Activated B cell treated with CpG ODN at 0.5 μM for 24 hours (primary cell): ENCODE measurements around the gene GPR82. TPM values are rescaled to one million over a fixed set of nuclear protein-coding genes. Genes with fewer than 3 reads are reported as not detected.

Experiments
- ATAC-seq: fragments of 200-7000 bp; cut with Tn5 transposase; one replicate; pipeline ENCODE4 v1.10.0; 2021; ENCODE audit warnings: low read depth, mild to moderate bottlenecking, moderate library complexity
- CTCF ChIA-PET: fragments of 350-600 bp; sonication (Branson Sonifier 250); formaldehyde crosslinking; loops from one replicate; lab custom pipeline; 2021; ENCODE audit warnings: antibody characterized with exemption; lab: Charles Lee
- POLR2A ChIA-PET: fragments of 350-600 bp; sonication (Branson Sonifier 250); formaldehyde crosslinking; loops from one replicate; lab custom pipeline; 2021; ENCODE audit warnings: antibody characterized with exemption; lab: Charles Lee
- DNase-seq: peaks from one replicate; pipeline ENCODE4 v3.0.0; 2022
- H3K27ac Mint-ChIP-seq: one replicate; pipeline ENCODE4 v1.8.0; 2020; ENCODE audit warnings: mixed read lengths
- H3K27me3 Mint-ChIP-seq: one replicate; pipeline ENCODE4 v1.8.0; 2021; ENCODE audit warnings: mixed read lengths
- H3K36me3 Mint-ChIP-seq: one replicate; pipeline ENCODE4 v1.8.0; 2021; ENCODE audit warnings: low read depth, mixed read lengths
- H3K4me1 Mint-ChIP-seq: one replicate; pipeline ENCODE4 v1.8.0; 2021; ENCODE audit warnings: mixed read lengths
- H3K4me3 Mint-ChIP-seq: one replicate; pipeline ENCODE4 v1.8.0; 2020; ENCODE audit warnings: mild to moderate bottlenecking, mixed read lengths
- H3K9me3 Mint-ChIP-seq: one replicate; pipeline ENCODE4 v1.8.0; 2020; ENCODE audit warnings: mixed read lengths
- CTCF ChIP-seq: fragments of 200-600 bp; IDR thresholded peaks from one replicate; pipeline ENCODE4 v1.8.0; 2022; ENCODE audit warnings: antibody characterized with exemption, mild to moderate bottlenecking
- intact Hi-C: fragments of 100-400 bp; cut with micrococcal nuclease; formaldehyde crosslinking; loops from one replicate; pipeline ENCODE4 v1.15.1; 2024
- total RNA-seq: library from RNA; stranded (reverse); gene quantifications from 2 replicates; pipeline ENCODE4 v1.2.3, GENCODE V29; 2022

Gene GPR82
- total RNA-seq, 1 donor from 2014 or later: 0.35 TPM

GRCh38 chrX:41758401-41758800, 34.4 kb downstream of the GPR82 start:
- ChIA-PET CTCF (interaction anchor here (1.0 to 3.6 kb wide), 4 partner anchors 200 to 578 kb away, joined by 3 to 32 read pairs (median 11); no protein-coding TSS in a partner anchor), POLR2A (no interaction called here)
- peaks cover 1% of the 10 kb centered on the region for H3K4me1 Mint-ChIP-seq
- no peak for ATAC-seq
- H3K27ac Mint-ChIP-seq: no peak overlapping the region
- no peak overlapping the region for H3K4me3 Mint-ChIP-seq
- DNase-seq: no peak
- peaks cover 2% of the 10 kb centered on the region for H3K36me3 Mint-ChIP-seq
- no peaks in the 10 kb centered on the region for H3K27me3 Mint-ChIP-seq
- TF ChIP-seq CTCF: no peak
- intact Hi-C loops: loop anchor here (2.0 kb wide), 2 partner anchors 24 to 482 kb away; no protein-coding TSS in a partner anchor
- no peaks in the 10 kb centered on the region for H3K9me3 Mint-ChIP-seq

- intact Hi-C loops: loop anchor here (1.0 to 5.0 kb wide), 4 partner anchors 25 to 578 kb away; no protein-coding TSS in a partner anchor
- no peak overlapping the region for H3K27ac Mint-ChIP-seq
These were observed 35.8 kb downstream of the GPR82 start for GRCh38 chrX:41759817-41760216.

GRCh38 chrX:41761169-41761568, 37.2 kb downstream of the GPR82 start:
- no peak for TF ChIP-seq CTCF
- H3K27me3 Mint-ChIP-seq: no peaks in the 10 kb centered on the region
- intact Hi-C loops: loop anchor here (5.0 kb wide), 1 partner anchor 579 kb away; no protein-coding TSS in a partner anchor
- no peak overlapping the region for H3K27ac Mint-ChIP-seq
- H3K9me3 Mint-ChIP-seq: no peaks in the 10 kb centered on the region
- no peak overlapping the region for H3K4me3 Mint-ChIP-seq
- H3K36me3 Mint-ChIP-seq: no peaks in the 10 kb centered on the region
- DNase-seq (no peak), ATAC-seq (no peak)
- H3K4me1 Mint-ChIP-seq: no peaks in the 10 kb centered on the region
- ChIA-PET POLR2A (no interaction called here), CTCF (interaction anchor here (1.9 to 3.6 kb wide), 3 partner anchors 200 to 206 kb away, joined by 8 to 32 read pairs (median 12); no protein-coding TSS in a partner anchor)

More at GRCh38 chrX:41759817-41760216, 35.8 kb downstream of the GPR82 start:
- ChIA-PET CTCF (interaction anchor here (0.8 to 3.6 kb wide), 16 partner anchors 12 to 579 kb away, joined by 3 to 32 read pairs (median 4); no protein-coding TSS in a partner anchor), POLR2A (interaction anchor here (0.7 kb wide), 1 partner anchor 67 kb away, joined by 3 read pairs; no protein-coding TSS in a partner anchor)
- Mint-ChIP-seq H3K9me3 (no peaks in the 10 kb centered on the region), H3K4me1 (peaks cover 1% of the 10 kb centered on the region), H3K27me3 (no peaks in the 10 kb centered on the region), H3K4me3 (no peak overlapping the region), H3K36me3 (no peaks in the 10 kb centered on the region)
- ATAC-seq (no peak), DNase-seq (no peak)
- TF ChIP-seq CTCF: no peak

GRCh38 chrX:41761702-41762101, 37.7 kb downstream of the GPR82 start:
- no peak for TF ChIP-seq CTCF
- ATAC-seq: no peak
- intact Hi-C loops: loop anchor here (5.0 kb wide), 1 partner anchor 579 kb away; no protein-coding TSS in a partner anchor
- POLR2A ChIA-PET: no interaction called here
- CTCF ChIA-PET: interaction anchor here (1.3 to 3.6 kb wide), 2 partner anchors 203 to 204 kb away, joined by 4 to 32 read pairs; no protein-coding TSS in a partner anchor
- Mint-ChIP-seq H3K36me3 (no peaks in the 10 kb centered on the region), H3K9me3 (no peaks in the 10 kb centered on the region), H3K4me1 (no peaks in the 10 kb centered on the region), H3K27me3 (no peaks in the 10 kb centered on the region), H3K4me3 (no peak overlapping the region), H3K27ac (no peak overlapping the region)
- no peak for DNase-seq

GRCh38 chrX:41779030-41779564, 55.1 kb downstream of the GPR82 start:
- Mint-ChIP-seq H3K9me3 (no peaks in the 10 kb centered on the region), H3K4me1 (peaks cover 9% of the 10 kb centered on the region), H3K27ac (no peak overlapping the region), H3K4me3 (no peak overlapping the region), H3K27me3 (no peaks in the 10 kb centered on the region), H3K36me3 (peaks cover 5% of the 10 kb centered on the region)
- DNase-seq: no peak
- intact Hi-C loops: no loop called here
- no peak for TF ChIP-seq CTCF
- ChIA-PET POLR2A (no interaction called here), CTCF (interaction anchor here (1.3 kb wide), 1 partner anchor 1779 kb away, joined by 3 read pairs; no protein-coding TSS in a partner anchor)
- ATAC-seq: no peak
